Ishikawa (cell line): ENCODE data around the gene SOX6.

Experiments used
- CEBPB ChIP-seq: IDR thresholded peaks from 2 replicates; pipeline ENCODE4 v1.6.1; 2012
- CREB1 ChIP-seq: IDR thresholded peaks from 2 replicates; pipeline ENCODE4 v1.6.1; 2012; ENCODE audit warnings: low read depth
- EGR1 ChIP-seq: IDR thresholded peaks from 2 replicates; pipeline ENCODE4 v1.6.1; 2012
- EP300 ChIP-seq: IDR thresholded peaks from 2 replicates; pipeline ENCODE4 v1.6.1; 2012; ENCODE audit warnings: borderline replicate concordance
- FOXM1 ChIP-seq: IDR thresholded peaks from 2 replicates; pipeline ENCODE4 v1.6.1; 2012; ENCODE audit warnings: low read depth, borderline replicate concordance
- NFIC ChIP-seq: IDR thresholded peaks from 2 replicates; pipeline ENCODE4 v1.6.1; 2012
- RAD21 ChIP-seq: IDR thresholded peaks from 2 replicates; pipeline ENCODE4 v1.6.1; 2012; ENCODE audit warnings: low read depth
- REST ChIP-seq: IDR thresholded peaks from 2 replicates; pipeline ENCODE4 v1.6.1; 2012; ENCODE audit warnings: low read depth, mild to moderate bottlenecking
- TAF1 ChIP-seq: IDR thresholded peaks from 2 replicates; pipeline ENCODE4 v1.6.1; 2012; ENCODE audit warnings: low read depth, mild to moderate bottlenecking
- TCF12 ChIP-seq: IDR thresholded peaks from 2 replicates; pipeline ENCODE4 v1.6.1; 2012; ENCODE audit warnings: low read depth
- TEAD4 ChIP-seq: IDR thresholded peaks from 2 replicates; pipeline ENCODE4 v1.6.1; 2012
- USF1 ChIP-seq: IDR thresholded peaks from 2 replicates; pipeline ENCODE4 v1.6.1; 2012
- YY1 ChIP-seq: IDR thresholded peaks from 2 replicates; pipeline ENCODE4 v1.6.1; 2012; ENCODE audit warnings: low read depth
- ZBTB7A ChIP-seq: IDR thresholded peaks from 2 replicates; pipeline ENCODE4 v1.6.1; 2012; ENCODE audit warnings: low read depth

GRCh38 chr11:16114431-16114830, 241.9 kb downstream of the SOX6 start:
- TF ChIP-seq REST (no peak), USF1 (no peak), FOXM1 (no peak), EGR1 (no peak), YY1 (no peak), TAF1 (no peak), TCF12 (no peak), EP300 (no peak), CEBPB (no peak), RAD21 (no peak), TEAD4 (no peak), CREB1 (no peak), ZBTB7A (no peak), NFIC (no peak)
